HepG2 (cell line): ENCODE measurements around the gene TCFL5. TPM values are rescaled to one million over a fixed set of nuclear protein-coding genes. Genes with fewer than 3 reads are reported as not detected.

Source experiments
- ARNTL ChIP-seq: sonication (generic); formaldehyde crosslinking; IDR thresholded peaks from 2 replicates; pipeline ENCODE4 v1.4.0; 2020; ENCODE audit warnings: mild to moderate bottlenecking, missing genetic modification reagents
- BORCS8-MEF2B ChIP-seq: sonication (generic); formaldehyde crosslinking; IDR thresholded peaks from 2 replicates; pipeline ENCODE4 v1.8.0; 2022; ENCODE audit warnings: mild to moderate bottlenecking, missing genetic modification reagents
- CTCF ChIP-seq: sonication (generic); formaldehyde crosslinking; IDR thresholded peaks from 2 replicates; pipeline ENCODE4 v1.5.0; 2020; ENCODE audit warnings: mild to moderate bottlenecking, missing genetic modification reagents, moderate library complexity
- DPF2 ChIP-seq: sonication (generic); formaldehyde crosslinking; IDR thresholded peaks from 2 replicates; pipeline ENCODE4 v1.4.0; 2020; ENCODE audit warnings: mild to moderate bottlenecking, low read depth, missing genetic modification reagents, borderline replicate concordance
- ELF3 ChIP-seq: IDR thresholded peaks from 2 replicates; pipeline ENCODE4 v1.6.1; 2016; ENCODE audit warnings: missing genetic modification reagents, missing compliant biosample characterization
- HDAC6 ChIP-seq: fragments of 200-600 bp; sonication (generic); IDR thresholded peaks from 2 replicates; pipeline ENCODE4 v1.7.0; 2017; ENCODE audit warnings: mild to moderate bottlenecking, antibody characterized with exemption, low read length, low read depth
- HIVEP1 ChIP-seq: sonication (generic); formaldehyde crosslinking; IDR thresholded peaks from 2 replicates; pipeline ENCODE4 v1.4.0; 2020; ENCODE audit warnings: mild to moderate bottlenecking, missing genetic modification reagents
- HOXA7 ChIP-seq: sonication (generic); formaldehyde crosslinking; IDR thresholded peaks from 2 replicates; pipeline ENCODE4 v1.8.1; 2022; ENCODE audit warnings: mild to moderate bottlenecking, missing genetic modification reagents, moderate library complexity
- KLF6 ChIP-seq: IDR thresholded peaks from 2 replicates; pipeline ENCODE4 v1.8.0; 2016; ENCODE audit warnings: missing biosample characterization, missing genetic modification reagents
- NR0B2 ChIP-seq: sonication (generic); formaldehyde crosslinking; IDR thresholded peaks from 2 replicates; pipeline ENCODE4 v1.4.0; 2020; ENCODE audit warnings: mild to moderate bottlenecking, missing genetic modification reagents
- POGZ ChIP-seq: sonication (generic); formaldehyde crosslinking; IDR thresholded peaks from 2 replicates; pipeline ENCODE4 v1.4.0; 2020; ENCODE audit warnings: mild to moderate bottlenecking, missing genetic modification reagents
- POLR2A ChIP-seq, 2 experiments: IDR thresholded peaks; 2 replicates each; pipeline ENCODE4 v1.6.1; 2011; ENCODE audit warnings: low read depth in 2 of 2, low read length in 2 of 2, mild to moderate bottlenecking in 1 of 2, moderate library complexity in 1 of 2; ENCODE audit not compliant: insufficient read depth in 1 of 2
- PTBP1 ChIP-seq: fragments of 200-400 bp; formaldehyde crosslinking; IDR thresholded peaks from 2 replicates; pipeline ENCODE4 v1.6.1; 2018; ENCODE audit warnings: low read length, low read depth; ENCODE audit not compliant: poor library complexity, severe bottlenecking
- RARA ChIP-seq: IDR thresholded peaks from 2 replicates; pipeline ENCODE4 v1.6.1; 2016; ENCODE audit warnings: missing genetic modification reagents, missing compliant biosample characterization
- SALL1 ChIP-seq: sonication (generic); formaldehyde crosslinking; IDR thresholded peaks from 2 replicates; pipeline ENCODE4 v1.8.0; 2022; ENCODE audit warnings: mild to moderate bottlenecking, missing genetic modification reagents
- SATB2 ChIP-seq: sonication (generic); formaldehyde crosslinking; IDR thresholded peaks from 2 replicates; pipeline ENCODE4 v1.5.0; 2020; ENCODE audit warnings: missing genetic modification reagents
- SCMH1 ChIP-seq: sonication (generic); formaldehyde crosslinking; IDR thresholded peaks from 2 replicates; pipeline ENCODE4 v1.9.0; 2021; ENCODE audit warnings: missing genetic modification reagents, mild to moderate bottlenecking, borderline replicate concordance
- TSC22D2 ChIP-seq: sonication (generic); formaldehyde crosslinking; IDR thresholded peaks from 2 replicates; pipeline ENCODE4 v1.5.1; 2020; ENCODE audit warnings: missing genetic modification reagents, mild to moderate bottlenecking, borderline replicate concordance
- ZFP36 ChIP-seq: fragments of 150-350 bp; IDR thresholded peaks from 2 replicates; pipeline ENCODE4 v1.6.1; 2018; ENCODE audit warnings: borderline replicate concordance, low read length, low read depth; ENCODE audit not compliant: partially characterized antibody
- ZFP91 ChIP-seq: sonication (generic); formaldehyde crosslinking; IDR thresholded peaks from 2 replicates; pipeline ENCODE4 v1.9.0; 2022; ENCODE audit warnings: missing genetic modification reagents, mild to moderate bottlenecking, borderline replicate concordance
- ZMYM3 ChIP-seq: sonication (generic); formaldehyde crosslinking; IDR thresholded peaks from 2 replicates; pipeline ENCODE4 v1.5.1; 2020; ENCODE audit warnings: mild to moderate bottlenecking, missing genetic modification reagents
- ZNF17 ChIP-seq: sonication (generic); formaldehyde crosslinking; IDR thresholded peaks from 2 replicates; pipeline ENCODE4 v1.5.0; 2020; ENCODE audit warnings: mild to moderate bottlenecking, missing genetic modification reagents
- ZNF629 ChIP-seq: sonication (generic); formaldehyde crosslinking; conservative IDR thresholded peaks from 2 replicates; pipeline ENCODE4 v1.5.0; 2020; ENCODE audit warnings: missing genetic modification reagents
- ZNF703 ChIP-seq: sonication (generic); formaldehyde crosslinking; IDR thresholded peaks from 2 replicates; pipeline ENCODE4 v1.5.1; 2020; ENCODE audit warnings: missing genetic modification reagents, mild to moderate bottlenecking, moderate library complexity, borderline replicate concordance
- ZNF777 ChIP-seq: sonication (generic); formaldehyde crosslinking; IDR thresholded peaks from 2 replicates; pipeline ENCODE4 v1.4.0; 2020; ENCODE audit warnings: missing genetic modification reagents
- ZNF83 ChIP-seq: sonication (generic); formaldehyde crosslinking; IDR thresholded peaks from 2 replicates; pipeline ENCODE4 v1.4.0; 2020; ENCODE audit warnings: missing genetic modification reagents, mild to moderate bottlenecking, borderline replicate concordance
- ZNF891 ChIP-seq: sonication (generic); formaldehyde crosslinking; IDR thresholded peaks from 2 replicates; pipeline ENCODE4 v1.5.0; 2020; ENCODE audit warnings: mild to moderate bottlenecking, missing genetic modification reagents
- ZSCAN31 ChIP-seq: sonication (generic); formaldehyde crosslinking; IDR thresholded peaks from 2 replicates; pipeline ENCODE4 v1.5.0; 2020; ENCODE audit warnings: low read depth, mild to moderate bottlenecking, missing genetic modification reagents
- polyA plus RNA-seq, 8 experiments: library from polyadenylated mRNA; depleted of rRNA in 3 of 8; stranded (reverse) in 7 of 8; unstranded in 1 of 8; fragments of >200 nt; fragmentation: Illumina TruSeq in 4 of 8; extraction: Trizol in 4 of 8; gene quantifications; 2 replicates each; pipeline versions ENCODE4 v1.2.1 to v1.2.3, GENCODE V29; 2011 to 2016; ENCODE audit warnings: low read depth in 4 of 8, missing spikeins in 1 of 8, mixed read lengths in 1 of 8; ENCODE audit not compliant: insufficient read depth in 1 of 8
- total RNA-seq, 5 experiments: library from RNA; depleted of rRNA; stranded (reverse); fragments of >200 nt; fragmentation: Illumina TruSeq; extraction: Trizol; gene quantifications; 2 replicates each; pipeline ENCODE4 v1.2.3, GENCODE V29; 2016; ENCODE audit warnings: low read depth in 1 of 5

TCFL5 gene
- total and polyA plus RNA-seq, 2 of the 13 experiments (the other 11 are each of a cell fraction or from before 2014, with no cell fraction given): 14.8 to 20.0 TPM

- TF ChIP-seq PTBP1 (no peak), POGZ (CRISPR knock-in tag) (no peak), ZNF703 (CRISPR knock-in tag) (no peak), ZFP91 (CRISPR knock-in tag) (peak; percentile 27; the same call in 1 of the 2 replicates), ZNF777 (CRISPR knock-in tag) (0 out of 2 replicates have a peak, but pooled peaks have one; percentile 18), HOXA7 (CRISPR knock-in tag) (no peak), ARNTL (CRISPR knock-in tag) (0 out of 2 replicates have a peak, but pooled peaks have one; percentile 52), BORCS8-MEF2B (no peak), ZNF891 (CRISPR knock-in tag) (no peak), POLR2A (IDR thresholded peaks at IDR 0.05; ENCODE audit: insufficient read depth in 1 of 2, low read depth in 2 of 2, low read length in 2 of 2) (peak in 1 of 2 experiments; percentile 57; a peak in 3 of 4 replicates), SALL1 (peak; percentile 50), RARA (CRISPR knock-in tag) (peak; percentile 80), HIVEP1 (CRISPR knock-in tag) (peak; percentile 62; the same call in 1 of the 2 replicates), HDAC6 (no peak), TSC22D2 (CRISPR knock-in tag) (no peak), DPF2 (CRISPR knock-in tag) (peak; percentile 78), KLF6 (CRISPR knock-in tag) (no peak), NR0B2 (CRISPR knock-in tag) (peak; percentile 82), ZSCAN31 (CRISPR knock-in tag) (no peak), ELF3 (CRISPR knock-in tag) (no peak), ZNF629 (CRISPR knock-in tag) (no peak), ZMYM3 (CRISPR knock-in tag) (peak; percentile 59), SCMH1 (no peak), ZNF17 (CRISPR knock-in tag) (no peak), ZNF83 (no peak), SATB2 (CRISPR knock-in tag) (no peak), CTCF (peak; percentile 35; the same call in 1 of the 2 replicates), ZFP36 (no peak)
Measured at GRCh38 chr20:62824476-62825332, 36.9 kb downstream of the TCFL5 start (continued).
